K562 treated with DMSO at 1 percent for 4 hours (cell line): ENCODE data around the gene EIF2S3. TPM values are rescaled to one million over a fixed set of nuclear protein-coding genes. Genes with fewer than 3 reads are reported as not detected.

Experiments used
- total RNA-seq: library from RNA; unstranded; fragments of 300-600 nt; gene quantifications from 2 replicates; pipeline ENCODE4 v1.2.3, GENCODE V29; 2022; ENCODE audit not compliant: insufficient read depth

Gene EIF2S3
- total RNA-seq: 164 and 174 TPM in 2 replicates

GRCh38 chrX:24054182-24055042, at the start of gene EIF2S3:
Gene EIF2S3 (plus strand): TSS chrX:24054956. CDS start chrX:24054969, 13 bp downstream.

GRCh38 chrX:24027086-24027485, 27.7 kb upstream of the EIF2S3 start, which contains the start of gene KLHL15:
Gene KLHL15 (minus strand): TSS chrX:24027186. CDS start chrX:24006693, 20,493 bp downstream.

Other genes starting within 250 kb of the EIF2S3 start
- gene APOO, start 147.0 kb upstream of the EIF2S3 start, total RNA-seq: 23.3 and 29.0 TPM in 2 replicates
- gene CXorf58, start 146.9 kb upstream of the EIF2S3 start, total RNA-seq: not detected in 2 replicates
- 8.0 and 12.3 TPM in 2 replicates for gene KLHL15, start 27.8 kb upstream of the EIF2S3 start, total RNA-seq
- 7.1 and 11.6 TPM in 2 replicates for gene ZFX, start 94.8 kb downstream of the EIF2S3 start, total RNA-seq